ENCODE measurements around the gene ABTB2. TPM values are rescaled to one million over a fixed set of nuclear protein-coding genes. Genes with fewer than 3 reads are reported as not detected.

The ABTB2 gene
- total RNA-seq, 1 donor from 2014 or later, result 0.89 TPM

DNA sequence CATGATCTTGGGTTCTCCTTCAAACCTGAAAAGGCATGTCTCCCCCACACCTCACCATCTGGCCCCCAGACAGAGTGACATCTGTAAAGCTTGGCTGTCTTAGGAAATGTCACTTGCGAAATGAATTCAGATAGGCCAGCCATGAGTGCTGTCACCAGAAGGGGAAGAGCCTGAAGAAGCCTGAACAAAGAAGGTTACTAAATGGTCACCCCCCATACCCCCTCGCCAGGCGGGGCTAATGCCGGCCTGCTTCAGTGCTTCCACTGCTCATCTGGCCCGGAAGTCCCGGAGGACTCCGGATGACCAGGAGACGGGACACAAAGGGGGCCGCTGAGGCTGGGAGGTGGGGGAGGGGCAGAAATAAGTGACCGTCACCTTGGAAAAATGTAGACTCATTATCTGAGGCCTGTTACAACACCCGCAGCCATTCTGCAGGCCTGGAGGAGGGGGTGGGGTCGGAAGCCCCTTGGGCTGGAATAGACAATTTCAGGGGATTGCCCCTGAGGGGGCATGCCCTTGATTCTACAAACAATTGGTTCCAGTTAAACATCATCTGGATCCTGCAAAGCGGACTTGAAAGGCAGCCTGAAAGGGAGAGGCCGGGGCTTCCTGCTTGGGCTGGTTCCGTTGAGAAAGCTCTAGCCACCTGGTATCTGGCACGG is 209.2 kb downstream of the ABTB2 start:
- DNase-seq (ENCODE audit: extremely low spot score, unreplicated experiment), result no peak
- no peak overlapping the region for H3K27ac Mint-ChIP-seq (ENCODE audit: unreplicated experiment)

DNA sequence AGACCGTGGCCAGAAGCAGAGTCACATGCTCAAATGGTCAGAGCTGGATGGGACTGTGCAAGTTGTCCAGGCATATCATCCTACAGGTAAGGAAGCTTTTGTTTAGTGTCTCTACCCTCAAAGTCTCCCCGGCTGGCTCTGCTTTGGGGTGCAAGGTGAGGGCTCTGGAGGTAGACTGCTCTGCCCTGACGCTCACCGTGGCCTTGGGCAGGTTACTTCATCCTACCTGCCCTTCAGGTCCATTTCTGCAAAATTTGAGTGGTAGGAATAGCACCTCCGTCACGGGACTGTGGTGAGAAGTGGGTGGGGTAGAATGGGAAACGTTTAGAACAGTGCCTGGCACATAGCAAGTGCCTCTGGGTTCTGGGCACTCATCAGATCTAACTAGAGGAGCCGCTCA is 210.2 kb downstream of the ABTB2 start:
- TF ChIP-seq, protein P1, sequence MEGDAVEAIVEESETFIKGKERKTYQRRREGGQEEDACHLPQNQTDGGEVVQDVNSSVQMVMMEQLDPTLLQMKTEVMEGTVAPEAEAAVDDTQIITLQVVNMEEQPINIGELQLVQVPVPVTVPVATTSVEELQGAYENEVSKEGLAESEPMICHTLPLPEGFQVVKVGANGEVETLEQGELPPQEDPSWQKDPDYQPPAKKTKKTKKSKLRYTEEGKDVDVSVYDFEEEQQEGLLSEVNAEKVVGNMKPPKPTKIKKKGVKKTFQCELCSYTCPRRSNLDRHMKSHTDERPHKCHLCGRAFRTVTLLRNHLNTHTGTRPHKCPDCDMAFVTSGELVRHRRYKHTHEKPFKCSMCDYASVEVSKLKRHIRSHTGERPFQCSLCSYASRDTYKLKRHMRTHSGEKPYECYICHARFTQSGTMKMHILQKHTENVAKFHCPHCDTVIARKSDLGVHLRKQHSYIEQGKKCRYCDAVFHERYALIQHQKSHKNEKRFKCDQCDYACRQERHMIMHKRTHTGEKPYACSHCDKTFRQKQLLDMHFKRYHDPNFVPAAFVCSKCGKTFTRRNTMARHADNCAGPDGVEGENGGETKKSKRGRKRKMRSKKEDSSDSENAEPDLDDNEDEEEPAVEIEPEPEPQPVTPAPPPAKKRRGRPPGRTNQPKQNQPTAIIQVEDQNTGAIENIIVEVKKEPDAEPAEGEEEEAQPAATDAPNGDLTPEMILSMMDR (IDR thresholded peaks at IDR 0.05), result no peak
- peaks cover 32% of the 10 kb centered on the region for H3K36me3 Mint-ChIP-seq (ENCODE audit: unreplicated experiment)
- H3K4me1 Mint-ChIP-seq (ENCODE audit: unreplicated experiment), result peaks cover 2% of the 10 kb centered on the region
- no peak overlapping the region for H3K27ac Mint-ChIP-seq (ENCODE audit: unreplicated experiment)
- DNase-seq (ENCODE audit: extremely low spot score, unreplicated experiment), result no peak
- no peaks in the 10 kb centered on the region for H3K9me3 Mint-ChIP-seq (ENCODE audit: unreplicated experiment)
- no peaks in the 10 kb centered on the region for H3K27me3 Mint-ChIP-seq (ENCODE audit: unreplicated experiment)
- no peak overlapping the region for H3K4me3 Mint-ChIP-seq (ENCODE audit: unreplicated experiment)

More for the DNA sequence above, 209.2 kb downstream of the ABTB2 start:
- Mint-ChIP-seq H3K36me3 (ENCODE audit: unreplicated experiment) (peaks cover 24% of the 10 kb centered on the region), H3K4me3 (ENCODE audit: unreplicated experiment) (no peak overlapping the region), H3K27me3 (ENCODE audit: unreplicated experiment) (no peaks in the 10 kb centered on the region), H3K4me1 (ENCODE audit: unreplicated experiment) (peaks cover 3% of the 10 kb centered on the region), H3K9me3 (ENCODE audit: unreplicated experiment) (no peaks in the 10 kb centered on the region)
- TF ChIP-seq, protein P1 (IDR thresholded peaks at IDR 0.05), result no peak

DNA sequence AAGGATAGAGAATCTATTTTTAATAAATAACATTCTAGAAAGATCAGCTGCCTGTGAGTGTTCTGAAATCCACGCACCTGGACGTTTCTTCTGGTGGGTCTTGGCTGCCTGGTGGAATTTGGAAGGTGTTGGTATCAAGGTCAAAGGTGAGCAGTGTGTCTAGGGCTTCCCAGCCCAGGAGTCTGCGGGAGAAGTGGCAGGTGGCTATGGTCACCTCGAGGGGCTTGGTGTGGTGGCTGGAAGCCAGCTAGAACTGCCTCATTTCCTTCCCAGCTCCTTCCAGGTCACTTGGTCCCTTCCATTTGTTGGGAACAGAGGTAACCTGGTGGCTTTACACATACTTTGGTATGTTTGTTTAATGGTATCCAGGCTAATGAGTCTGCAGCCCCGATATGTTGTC is 210.9 kb downstream of the ABTB2 start:
- no peaks in the 10 kb centered on the region for H3K27me3 Mint-ChIP-seq (ENCODE audit: unreplicated experiment)
- no peak overlapping the region for H3K4me3 Mint-ChIP-seq (ENCODE audit: unreplicated experiment)
- peaks cover 2% of the 10 kb centered on the region for H3K4me1 Mint-ChIP-seq (ENCODE audit: unreplicated experiment)
- TF ChIP-seq, protein P1 (IDR thresholded peaks at IDR 0.05), result no peak
- H3K27ac Mint-ChIP-seq (ENCODE audit: unreplicated experiment), result no peak overlapping the region
- H3K9me3 Mint-ChIP-seq (ENCODE audit: unreplicated experiment), result no peaks in the 10 kb centered on the region
- H3K36me3 Mint-ChIP-seq (ENCODE audit: unreplicated experiment), result peaks cover 36% of the 10 kb centered on the region
- no peak for DNase-seq (ENCODE audit: extremely low spot score, unreplicated experiment)

DNA sequence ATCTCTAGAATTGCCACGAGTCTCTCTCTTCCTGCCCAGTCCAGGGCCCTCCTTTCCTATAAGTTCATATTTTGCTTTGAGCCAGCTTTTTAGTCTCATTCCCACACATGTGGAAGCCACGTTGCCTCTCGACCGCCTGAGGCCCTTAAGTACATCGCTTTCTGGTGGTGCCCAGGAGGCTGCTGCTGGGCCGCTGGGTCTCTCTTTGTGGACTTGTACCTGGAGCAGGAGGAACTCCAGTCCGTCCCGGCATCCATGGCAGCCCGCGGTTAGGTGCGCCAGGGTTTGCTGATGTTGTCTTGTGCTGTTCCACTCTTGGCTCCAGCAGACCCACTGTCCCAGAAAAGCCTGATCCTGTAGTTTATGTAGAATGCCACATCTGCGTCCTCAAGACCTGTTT is 211.4 kb downstream of the ABTB2 start:
- no peaks in the 10 kb centered on the region for H3K27me3 Mint-ChIP-seq (ENCODE audit: unreplicated experiment)
- H3K36me3 Mint-ChIP-seq (ENCODE audit: unreplicated experiment), result peaks cover 41% of the 10 kb centered on the region
- H3K27ac Mint-ChIP-seq (ENCODE audit: unreplicated experiment), result no peak overlapping the region
- TF ChIP-seq, protein P1 (IDR thresholded peaks at IDR 0.05), result no peak
- peaks cover 2% of the 10 kb centered on the region for H3K4me1 Mint-ChIP-seq (ENCODE audit: unreplicated experiment)
- no peak overlapping the region for H3K4me3 Mint-ChIP-seq (ENCODE audit: unreplicated experiment)
- no peaks in the 10 kb centered on the region for H3K9me3 Mint-ChIP-seq (ENCODE audit: unreplicated experiment)
- no peak for DNase-seq (ENCODE audit: extremely low spot score, unreplicated experiment)

DNA sequence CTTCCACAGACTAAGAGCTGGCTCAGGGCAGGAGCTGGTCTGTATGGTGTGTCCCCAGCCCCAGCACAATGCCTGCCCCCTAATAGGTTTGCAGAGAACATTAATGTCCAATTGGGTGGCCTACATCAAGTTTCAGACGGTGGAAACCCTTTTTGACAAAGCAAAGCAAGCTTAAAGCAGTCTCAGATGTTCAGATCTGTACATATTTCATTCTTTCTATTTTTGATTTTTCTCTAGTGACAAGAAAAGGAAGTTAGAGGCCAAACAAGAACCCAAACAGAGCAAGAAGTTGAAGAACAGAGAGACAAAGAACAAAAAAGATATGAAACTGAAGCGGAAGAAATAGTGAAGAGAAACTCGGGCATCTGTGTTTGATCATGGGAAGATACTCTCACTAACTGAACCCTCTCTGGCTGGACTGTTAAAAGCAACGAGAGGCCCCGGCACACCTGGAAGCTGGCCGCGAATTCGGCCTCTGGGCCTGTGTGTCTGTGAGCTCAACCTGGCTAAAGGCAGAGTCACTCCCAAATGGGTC is 211.9 kb downstream of the ABTB2 start:
- peaks cover 44% of the 10 kb centered on the region for H3K36me3 Mint-ChIP-seq (ENCODE audit: unreplicated experiment)
- H3K4me1 Mint-ChIP-seq (ENCODE audit: unreplicated experiment), result peaks cover 2% of the 10 kb centered on the region
- no peaks in the 10 kb centered on the region for H3K9me3 Mint-ChIP-seq (ENCODE audit: unreplicated experiment)
- no peaks in the 10 kb centered on the region for H3K27me3 Mint-ChIP-seq (ENCODE audit: unreplicated experiment)
- TF ChIP-seq, protein P1 (IDR thresholded peaks at IDR 0.05), result no peak
- H3K27ac Mint-ChIP-seq (ENCODE audit: unreplicated experiment), result no peak overlapping the region
- no peak overlapping the region for H3K4me3 Mint-ChIP-seq (ENCODE audit: unreplicated experiment)
- DNase-seq (ENCODE audit: extremely low spot score, unreplicated experiment), result no peak
